HG02852 (cell line): ENCODE data around the gene SYT2.
"Not testable (repeated sequence)": the region's sequence is repeated elsewhere in the genome, so short reads cannot be mapped to it uniquely, and the experiment has no call there.

Experiments
- ATAC-seq: cut with Tn5 transposase; IDR thresholded peaks from one replicate; pipeline ENCODE4 v1.9.1; 2021; ENCODE audit warnings: mild to moderate bottlenecking, moderate library complexity; ENCODE audit not compliant: unreplicated experiment

The SYT2 gene

GRCh38 chr1:202599669-202600431, 110.4 kb downstream of the SYT2 start:
- ATAC-seq, result peak; percentile 68

DNA sequence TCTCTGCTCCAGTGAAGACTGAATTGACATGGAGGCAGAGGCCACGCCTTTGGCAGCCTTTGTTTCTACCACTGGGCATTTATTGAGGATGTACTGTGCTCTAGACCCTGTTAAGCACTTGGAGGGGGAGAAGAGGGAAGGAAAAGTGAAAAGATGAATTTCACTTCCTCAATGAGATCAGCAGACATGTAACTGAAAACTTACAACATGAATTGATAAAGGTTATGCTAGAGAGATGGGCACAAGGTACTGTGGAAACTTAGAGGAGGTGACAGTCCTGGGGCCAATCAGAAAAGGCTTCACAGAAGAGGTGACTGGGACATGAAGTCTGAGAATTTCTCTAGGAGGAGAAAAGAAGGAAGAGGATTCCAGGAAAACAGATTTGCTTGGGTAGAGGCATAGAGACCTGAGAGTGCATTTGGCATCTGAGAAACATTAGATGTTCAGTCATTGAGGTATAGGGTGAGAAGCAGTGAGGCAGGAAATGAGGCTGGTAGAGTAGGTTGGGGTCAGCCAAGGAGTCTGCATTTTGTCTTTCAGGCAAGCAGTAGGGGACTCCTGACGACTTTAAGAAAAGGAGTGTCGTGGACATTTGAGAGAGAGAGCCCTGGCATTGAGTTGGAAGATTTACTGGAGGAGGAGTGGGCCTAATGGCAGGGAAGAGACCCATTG, 113.0 kb downstream of the SYT2 start:
- no peak for ATAC-seq

DNA sequence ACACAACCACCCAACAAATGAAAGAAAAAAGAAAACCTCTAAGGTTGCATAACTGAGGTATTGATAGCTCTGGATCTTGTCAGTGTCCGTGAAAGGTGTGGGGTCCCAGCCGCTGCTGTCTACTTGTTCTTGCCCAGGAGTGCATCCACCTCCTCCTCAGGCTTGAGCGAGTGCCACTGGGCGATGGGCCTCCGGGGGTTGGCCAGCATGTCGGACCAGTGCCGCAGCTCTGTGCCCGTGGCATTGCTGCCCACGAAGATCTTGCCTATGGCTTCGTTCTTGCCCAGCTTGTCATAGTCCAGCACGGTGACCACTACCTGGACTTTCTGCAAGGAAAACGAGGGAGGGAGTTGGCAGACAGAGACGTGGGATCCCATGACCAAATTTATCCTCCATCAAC, 113.6 kb downstream of the SYT2 start:
- no peak for ATAC-seq

GRCh38 chr1:202593845-202594244, 116.4 kb downstream of the SYT2 start:
- ATAC-seq, result no peak

DNA sequence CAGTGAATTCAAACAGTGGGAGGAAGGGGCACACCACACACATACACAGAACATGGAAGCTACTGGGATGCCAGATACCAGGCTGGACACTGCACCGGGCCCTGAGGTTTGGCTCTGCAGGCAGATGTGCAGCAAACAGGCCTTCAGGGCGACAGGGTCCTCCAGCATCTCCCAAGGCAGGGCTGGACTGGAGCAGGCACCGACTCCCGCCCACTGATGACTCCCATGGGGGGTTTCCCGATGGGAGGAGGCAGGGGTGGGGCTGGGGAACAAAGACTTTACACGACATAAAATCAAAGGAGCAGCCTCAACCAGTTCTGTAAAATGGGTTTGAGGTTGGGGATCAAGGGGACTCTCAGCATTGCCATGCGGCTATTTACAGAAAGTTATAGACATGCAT, 118.1 kb downstream of the SYT2 start:
- ATAC-seq, result no peak

DNA sequence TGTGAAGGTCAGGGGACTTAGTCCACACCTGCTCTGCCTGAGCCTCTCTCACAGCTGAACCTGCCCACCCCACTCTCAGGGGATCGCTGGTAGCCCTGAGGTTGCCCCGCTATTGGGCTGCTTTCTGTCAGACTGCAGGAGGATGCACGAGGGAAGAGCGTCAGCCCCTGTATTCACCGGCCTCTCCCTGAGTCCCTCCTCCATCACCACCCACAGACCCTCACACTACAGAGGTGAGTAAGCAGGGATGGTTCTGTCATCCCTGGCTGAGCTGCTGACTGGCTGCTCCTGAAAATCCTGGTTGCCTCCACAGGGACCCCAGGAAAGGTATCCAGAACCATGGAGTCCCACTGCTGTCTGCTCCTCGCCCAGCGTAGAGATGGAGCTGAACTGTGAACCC, 118.7 kb downstream of the SYT2 start:
- no peak for ATAC-seq

GRCh38 chr1:202590975-202591411, 119.3 kb downstream of the SYT2 start:
- ATAC-seq, result no peak

DNA sequence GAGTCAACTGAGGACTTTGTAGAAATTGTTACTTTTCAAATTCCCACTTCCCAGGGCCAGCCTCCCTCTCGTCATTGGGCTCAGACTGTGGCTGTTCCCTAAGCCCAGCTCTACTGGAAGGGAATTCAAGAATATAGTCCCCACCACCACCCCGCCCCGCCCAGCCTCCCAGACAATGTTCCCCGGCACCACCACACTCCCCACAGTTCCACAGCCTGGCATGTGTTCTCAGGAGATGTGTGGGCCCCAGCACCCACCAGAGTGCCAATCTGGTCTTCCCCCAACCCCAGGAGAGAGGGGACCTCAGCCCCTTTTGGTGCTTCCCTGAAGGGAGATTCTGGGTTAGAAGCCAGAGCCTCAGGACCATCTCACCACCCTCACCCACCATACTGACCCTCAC, 120.1 kb downstream of the SYT2 start:
- no peak for ATAC-seq

DNA sequence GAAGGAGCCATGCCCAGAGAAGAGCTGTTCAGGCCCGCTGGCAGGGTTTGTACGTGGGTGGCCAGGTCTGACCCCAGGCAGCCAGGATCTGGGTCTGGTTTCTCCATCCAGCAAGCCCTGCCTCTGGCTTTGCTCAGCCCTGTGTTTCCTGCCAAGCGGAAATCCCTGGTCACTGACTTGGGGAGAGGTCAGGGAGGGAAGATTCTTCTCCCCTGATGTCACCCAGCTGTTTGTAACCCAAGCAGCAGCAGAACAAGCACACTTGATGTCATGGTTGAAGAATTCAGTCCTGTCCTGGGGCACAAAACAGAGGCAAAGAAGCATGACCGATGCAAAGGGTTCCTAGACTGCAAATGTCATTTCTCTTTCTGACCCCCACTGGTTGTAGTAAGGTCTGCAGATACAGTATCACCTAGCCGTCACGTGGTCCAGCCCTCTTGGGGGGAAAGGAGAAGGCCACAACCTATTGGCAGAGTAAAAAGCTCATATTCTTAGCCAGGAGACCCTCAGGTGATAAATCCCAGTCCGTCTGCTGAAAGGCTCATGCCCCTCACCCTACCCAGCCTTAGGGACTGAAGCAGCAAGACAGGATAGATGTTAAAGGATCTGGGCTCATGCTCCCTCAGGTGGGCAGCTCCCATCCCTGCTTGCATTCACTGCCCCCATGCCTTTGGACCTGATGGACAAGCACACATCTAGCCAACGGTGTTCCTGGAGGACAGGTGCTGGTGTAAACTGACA, 120.9 kb downstream of the SYT2 start:
- ATAC-seq, result no peak

DNA sequence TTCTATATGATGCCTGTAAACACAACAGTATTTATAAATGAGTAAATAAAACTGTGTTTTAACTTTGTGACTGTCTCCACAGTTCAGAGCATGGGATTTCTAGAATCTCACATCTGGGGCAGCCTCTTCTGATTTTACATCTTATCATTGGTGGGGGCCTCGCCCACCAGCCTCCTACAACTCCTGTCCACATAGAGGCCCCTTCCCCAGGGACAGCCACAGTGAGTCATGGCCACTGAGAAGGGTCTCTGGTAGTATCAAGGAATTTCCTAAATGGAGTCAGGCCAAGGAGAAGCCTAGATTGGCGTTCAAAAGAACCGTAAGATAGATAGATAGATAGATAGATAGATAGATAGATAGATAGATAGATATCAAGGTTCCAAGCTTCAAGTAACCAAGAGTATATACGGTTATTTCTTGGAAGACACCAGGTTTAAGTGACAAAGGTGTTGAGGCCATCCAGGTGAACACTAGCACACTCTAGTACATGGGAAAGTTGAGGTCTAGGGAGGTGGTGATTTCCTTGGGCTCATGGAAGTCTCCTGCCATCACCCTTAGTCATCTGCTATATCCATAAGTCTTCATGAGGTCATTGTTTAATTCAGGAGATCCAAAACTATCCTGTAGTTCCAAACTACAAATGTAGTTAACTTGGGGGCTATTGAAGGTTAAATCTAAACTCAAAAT, 121.6 kb downstream of the SYT2 start:
- ATAC-seq, result no peak

DNA sequence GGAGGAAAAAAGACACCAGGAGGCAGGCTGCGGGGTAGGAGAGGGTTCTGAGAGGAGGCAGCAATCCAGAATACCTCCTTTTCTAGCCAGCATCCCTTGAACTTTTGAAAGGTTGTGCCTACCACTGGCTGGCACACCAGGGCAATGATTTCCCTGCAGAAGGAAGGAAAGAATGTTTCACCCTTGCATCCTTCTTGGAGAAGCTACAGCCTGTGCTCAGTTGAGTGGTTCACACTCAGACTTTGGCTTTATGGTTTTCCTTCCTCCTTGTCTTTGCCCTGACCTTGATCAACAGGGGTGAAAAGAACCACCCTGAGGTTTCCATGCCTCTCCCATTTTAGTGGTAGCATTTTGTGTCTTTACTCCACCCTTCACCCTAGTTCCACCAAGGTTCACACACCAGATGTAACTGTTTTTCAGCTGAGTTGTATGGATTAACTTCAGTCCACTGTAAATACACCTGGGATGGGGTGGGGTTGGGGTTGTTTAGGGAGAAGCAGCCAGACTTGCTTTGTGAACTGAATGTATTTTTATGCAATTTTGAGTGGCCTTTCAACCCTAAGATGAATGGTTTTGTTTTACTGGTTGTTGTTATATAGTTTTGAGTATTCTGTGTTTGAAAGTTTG, 122.3 kb downstream of the SYT2 start:
- ATAC-seq, result no peak

- ATAC-seq, result no peak
Observed at GRCh38 chr1:202586871-202587270, 123.4 kb downstream of the SYT2 start.

GRCh38 chr1:202586018-202586821, 124.0 kb downstream of the SYT2 start:
- ATAC-seq, result no peak

DNA sequence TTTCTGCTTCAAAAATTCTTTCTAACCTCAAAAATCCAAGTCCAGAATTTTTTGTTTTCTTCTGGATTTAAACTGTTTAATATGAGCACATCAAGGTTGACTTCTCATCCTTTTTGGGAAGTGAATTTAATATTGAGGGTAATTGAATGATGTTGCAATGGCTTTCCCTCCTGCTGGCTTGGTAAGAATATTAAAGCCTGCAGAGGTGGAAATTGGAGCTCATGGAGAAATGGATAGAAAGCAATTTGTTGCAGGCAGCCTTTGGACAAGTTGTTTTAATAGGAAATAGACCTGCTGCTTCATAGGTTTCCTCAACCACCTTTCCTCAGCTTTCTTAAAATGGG, 124.7 kb downstream of the SYT2 start:
- no peak for ATAC-seq

GRCh38 chr1:202584707-202585589, 125.3 kb downstream of the SYT2 start:
- ATAC-seq, result no peak

- ATAC-seq, result not testable (repeated sequence)
Observed at GRCh38 chr1:202582350-202582749, 127.9 kb downstream of the SYT2 start.

DNA sequence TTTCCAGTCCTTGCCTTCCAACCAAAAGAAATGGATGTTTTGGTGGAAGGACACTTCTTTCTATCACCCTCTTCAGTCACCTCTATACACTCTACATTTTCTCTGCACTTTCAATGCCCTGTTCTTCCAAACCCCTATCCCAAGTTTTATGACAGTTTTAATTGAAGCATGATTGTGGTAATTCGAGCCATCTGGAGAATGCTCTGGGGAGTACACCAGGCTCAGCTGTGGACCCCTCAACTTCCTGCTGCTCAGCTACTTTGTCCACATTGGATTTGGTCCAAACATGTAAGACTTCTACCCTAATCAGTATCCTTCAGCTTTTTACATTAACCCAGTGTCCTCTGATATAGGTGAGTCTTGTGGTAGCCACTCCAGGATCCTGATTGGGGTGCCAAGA, 129.6 kb downstream of the SYT2 start:
- ATAC-seq, result no peak

- no peak for ATAC-seq
Observed at GRCh38 chr1:202579806-202580205, 130.4 kb downstream of the SYT2 start.

GRCh38 chr1:202578565-202578964, 131.7 kb downstream of the SYT2 start:
- no peak for ATAC-seq
